ENCODE data around the gene SORCS3. TPM values are rescaled to one million over a fixed set of nuclear protein-coding genes. Genes with fewer than 3 reads are reported as not detected.

The SORCS3 gene
- total RNA-seq, 1 experiment from 2014 or later = 0.04 TPM

DNA sequence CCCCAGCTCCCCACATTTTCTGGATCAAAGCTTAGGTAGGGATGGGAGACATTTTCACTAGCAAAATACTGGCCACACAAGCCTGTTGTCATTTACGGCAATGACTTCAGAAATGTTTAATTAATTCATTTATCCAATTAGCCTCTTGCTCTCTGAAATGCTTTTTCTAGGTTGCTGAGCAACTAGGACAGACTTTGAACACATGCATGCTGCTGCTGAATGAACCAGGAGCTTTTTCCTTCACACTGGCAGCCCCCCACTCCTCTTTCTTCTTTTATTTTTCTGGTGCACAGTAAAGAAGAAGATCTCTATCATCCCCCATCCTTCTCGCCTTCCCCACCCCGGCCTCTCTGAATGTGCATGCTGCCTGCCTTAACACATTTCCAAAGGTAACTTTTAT is 22.5 kb downstream of the SORCS3 start:
- Histone ChIP-seq H3K27me3 (ENCODE audit: insufficient read depth, low read length) (no peaks in the 10 kb centered on the region), H3K27ac (ENCODE audit: insufficient read length, low read depth, low read length) (no peak overlapping the region), H2BK15ac (ENCODE audit: low read depth, low read length) (no peak overlapping the region), H4K20me1 (ENCODE audit: control insufficient read depth, insufficient read depth, insufficient read length) (no peaks in the 10 kb centered on the region), H3K56ac (ENCODE audit: insufficient read length, low read depth, low read length) (no peak overlapping the region), H2BK120ac (ENCODE audit: low read depth, low read length, poor library complexity, severe bottlenecking) (no peak overlapping the region), H2BK5ac (ENCODE audit: insufficient read length, low read length) (no peak overlapping the region), H3K9me3 (ENCODE audit: control insufficient read depth, low read depth, low read length) (no peaks in the 10 kb centered on the region), H3K18ac (ENCODE audit: insufficient read length, low read depth, low read length) (no peak overlapping the region), H2BK20ac (ENCODE audit: low read depth, low read length, poor library complexity, severe bottlenecking) (no peak overlapping the region), H3K4ac (ENCODE audit: low read depth, low read length) (no peak overlapping the region), H3K79me2 (ENCODE audit: insufficient read depth, low read length) (no peaks in the 10 kb centered on the region), H3K23me2 (ENCODE audit: insufficient read length, low read depth, low read length, poor library complexity, severe bottlenecking) (no peaks in the 10 kb centered on the region), H3T11ph (ENCODE audit: low read length) (no peak overlapping the region), H2AK5ac (ENCODE audit: insufficient read length, low read length) (no peak overlapping the region), H3K9ac (ENCODE audit: extremely low read depth, insufficient read length, low read length) (no peak overlapping the region), H3K4me2 (ENCODE audit: insufficient read depth, insufficient read length, low read length) (no peak overlapping the region), H4K8ac (replicated peaks; ENCODE audit: insufficient read length, low read depth, low read length) (no peak overlapping the region), H3K14ac (ENCODE audit: insufficient read depth, low read length) (no peak overlapping the region), H3K79me1 (ENCODE audit: insufficient read depth, low read depth, low read length, poor library complexity, severe bottlenecking) (no peaks in the 10 kb centered on the region), H2BK12ac (ENCODE audit: insufficient read length, low read depth, low read length) (no peak overlapping the region), H3K23ac (ENCODE audit: insufficient read length, low read depth, low read length) (no peak overlapping the region), H4K5ac (ENCODE audit: insufficient read length, low read depth, low read length) (no peak overlapping the region), H2AFZ (ENCODE audit: low read length) (no peak overlapping the region), H3K4me1 (ENCODE audit: insufficient read depth, low read length) (no peaks in the 10 kb centered on the region), H4K91ac (ENCODE audit: insufficient read length, low read depth, low read length) (no peak overlapping the region)
- Mint-ChIP-seq H3K36me3 (ENCODE audit: insufficient read depth in 1 of 3, low read depth in 3 of 3) (no peaks in the 10 kb centered on the region), H3K9me3 (no peaks in the 10 kb centered on the region; a peak in 1 of 5 replicates), H3K27ac (no peak overlapping the region; a peak in 1 of 7 replicates), H3K4me1 (peaks cover 12 to 20% of the 10 kb centered on the region in 2 experiments), H3K4me3 (no peak overlapping the region), H3K27me3 (ENCODE audit: low read depth) (peaks cover 22% of the 10 kb centered on the region)
- WGBS (ENCODE audit: extremely low coverage, insufficient read length, low lambda C conversion rate) = no CpG with 5 or more reads among the region's 3 CpGs
- no peak for DNase-seq
- TF ChIP-seq, protein P1, sequence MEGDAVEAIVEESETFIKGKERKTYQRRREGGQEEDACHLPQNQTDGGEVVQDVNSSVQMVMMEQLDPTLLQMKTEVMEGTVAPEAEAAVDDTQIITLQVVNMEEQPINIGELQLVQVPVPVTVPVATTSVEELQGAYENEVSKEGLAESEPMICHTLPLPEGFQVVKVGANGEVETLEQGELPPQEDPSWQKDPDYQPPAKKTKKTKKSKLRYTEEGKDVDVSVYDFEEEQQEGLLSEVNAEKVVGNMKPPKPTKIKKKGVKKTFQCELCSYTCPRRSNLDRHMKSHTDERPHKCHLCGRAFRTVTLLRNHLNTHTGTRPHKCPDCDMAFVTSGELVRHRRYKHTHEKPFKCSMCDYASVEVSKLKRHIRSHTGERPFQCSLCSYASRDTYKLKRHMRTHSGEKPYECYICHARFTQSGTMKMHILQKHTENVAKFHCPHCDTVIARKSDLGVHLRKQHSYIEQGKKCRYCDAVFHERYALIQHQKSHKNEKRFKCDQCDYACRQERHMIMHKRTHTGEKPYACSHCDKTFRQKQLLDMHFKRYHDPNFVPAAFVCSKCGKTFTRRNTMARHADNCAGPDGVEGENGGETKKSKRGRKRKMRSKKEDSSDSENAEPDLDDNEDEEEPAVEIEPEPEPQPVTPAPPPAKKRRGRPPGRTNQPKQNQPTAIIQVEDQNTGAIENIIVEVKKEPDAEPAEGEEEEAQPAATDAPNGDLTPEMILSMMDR (conservative IDR thresholded peaks at IDR 0.05) = no peak

Measured in H9 (cell line).